Panc1 (cell line): ENCODE results near the gene ATP9A. TPM values are rescaled to one million over a fixed set of nuclear protein-coding genes. Genes with fewer than 3 reads are reported as not detected.

Experiments
- ATAC-seq: fragments of 200-7000 bp; cut with Tn5 transposase; 2 replicates; pipeline ENCODE4 v1.9.1; 2020; ENCODE audit warnings: mild to moderate bottlenecking, moderate library complexity
- BruUV-seq: library from RNA; stranded (reverse); fragments of 400-500 nt; replicated peaks from 2 replicates; lab custom pipeline; 2021; lab: Mats Ljungman, UMichigan
- CTCF ChIA-PET: fragments of 300-600 bp; sonication (Branson Sonifier 250); formaldehyde crosslinking; loops from one replicate; lab custom pipeline; 2022; ENCODE audit warnings: antibody characterized with exemption; lab: Charles Lee
- POLR2A ChIA-PET: fragments of 300-600 bp; sonication (Branson Sonifier 250); formaldehyde crosslinking; loops from one replicate; lab custom pipeline; 2022; ENCODE audit warnings: antibody characterized with exemption; lab: Charles Lee
- DNase-seq: peaks from one replicate; pipeline ENCODE4 v3.0.0-alpha.2; 2010; ENCODE audit warnings: low read depth, low spot score
- H3K27ac ChIP-seq: 2 replicates; pipeline ENCODE4 v1.5.1; 2011; ENCODE audit warnings: mild to moderate bottlenecking, low read length, inconsistent platforms
- H3K27me3 ChIP-seq: fragments of 200-500 bp; sonication (Bioruptor generic); 2 replicates; pipeline ENCODE4 v1.6.0; 2014; ENCODE audit warnings: low read length, inconsistent platforms; ENCODE audit not compliant: control insufficient read depth, insufficient read depth
- H3K36me3 ChIP-seq: fragments of 200-500 bp; sonication (Bioruptor generic); 2 replicates; pipeline ENCODE4 v1.5.1; 2014; ENCODE audit warnings: inconsistent platforms, mild to moderate bottlenecking, low read length, moderate library complexity; ENCODE audit not compliant: control insufficient read depth, insufficient read depth
- H3K4me1 ChIP-seq: 2 replicates; pipeline ENCODE4 v1.5.1; 2011; ENCODE audit warnings: inconsistent platforms, mild to moderate bottlenecking, low read length, moderate library complexity; ENCODE audit not compliant: control insufficient read depth, insufficient read depth
- H3K4me3 ChIP-seq, 2 experiments: 2 replicates each; pipeline ENCODE4 v1.5.1; 2011 to 2012; ENCODE audit warnings: low read depth in 2 of 2, low read length in 2 of 2, mild to moderate bottlenecking in 2 of 2, inconsistent platforms in 1 of 2, moderate library complexity in 1 of 2
- H3K9me3 ChIP-seq: fragments of 200-500 bp; sonication (Bioruptor generic); 2 replicates; pipeline ENCODE4 v1.5.1; 2014; ENCODE audit warnings: low read depth, mild to moderate bottlenecking, inconsistent platforms, low read length, moderate library complexity; ENCODE audit not compliant: control insufficient read depth, insufficient read depth
- CTCF ChIP-seq: fragments of 450-650 bp; IDR thresholded peaks from 2 replicates; pipeline ENCODE4 v1.5.1; 2017; ENCODE audit warnings: mild to moderate bottlenecking
- POLR2AphosphoS5 ChIP-seq: IDR thresholded peaks from 2 replicates; pipeline ENCODE4 v1.6.1; 2012; ENCODE audit warnings: mild to moderate bottlenecking, low read depth, low read length, moderate library complexity
- REST ChIP-seq, 2 experiments: IDR thresholded peaks; 2 replicates each; pipeline ENCODE4 v1.6.1; 2011 to 2012; ENCODE audit warnings: low read depth in 2 of 2, control low read depth in 1 of 2, low read length in 1 of 2, mild to moderate bottlenecking in 1 of 2, moderate library complexity in 1 of 2; ENCODE audit not compliant: insufficient read depth in 1 of 2
- SIN3A ChIP-seq: IDR thresholded peaks from 2 replicates; pipeline ENCODE4 v1.6.1; 2012; ENCODE audit warnings: low read depth, mild to moderate bottlenecking, low read length, moderate library complexity, borderline replicate concordance; ENCODE audit not compliant: insufficient read depth
- TCF7L2 ChIP-seq: IDR thresholded peaks from 2 replicates; pipeline ENCODE4 v1.6.1; 2011; ENCODE audit warnings: mild to moderate bottlenecking, low read depth, low read length, inconsistent platforms
- in situ Hi-C: cut with HindIII; loops from 2 replicates; pipeline ENCODE4 v1.10.0; 2016; ENCODE audit warnings: low sequenced_read_pairs, low pct_unique_long_range_greater_than_20kb
- intact Hi-C: fragments of 100-400 bp; cut with micrococcal nuclease; formaldehyde crosslinking; loops from one replicate; pipeline ENCODE4 v1.10.0; 2022; ENCODE audit not compliant: unreplicated experiment
- total RNA-seq: library from RNA; stranded (reverse); gene quantifications from one replicate; pipeline ENCODE4 v1.2.1, GENCODE V29; 2021; ENCODE audit not compliant: unreplicated experiment

ATP9A gene
- total RNA-seq, 1 experiment from 2014 or later: 8.7 TPM

DNA sequence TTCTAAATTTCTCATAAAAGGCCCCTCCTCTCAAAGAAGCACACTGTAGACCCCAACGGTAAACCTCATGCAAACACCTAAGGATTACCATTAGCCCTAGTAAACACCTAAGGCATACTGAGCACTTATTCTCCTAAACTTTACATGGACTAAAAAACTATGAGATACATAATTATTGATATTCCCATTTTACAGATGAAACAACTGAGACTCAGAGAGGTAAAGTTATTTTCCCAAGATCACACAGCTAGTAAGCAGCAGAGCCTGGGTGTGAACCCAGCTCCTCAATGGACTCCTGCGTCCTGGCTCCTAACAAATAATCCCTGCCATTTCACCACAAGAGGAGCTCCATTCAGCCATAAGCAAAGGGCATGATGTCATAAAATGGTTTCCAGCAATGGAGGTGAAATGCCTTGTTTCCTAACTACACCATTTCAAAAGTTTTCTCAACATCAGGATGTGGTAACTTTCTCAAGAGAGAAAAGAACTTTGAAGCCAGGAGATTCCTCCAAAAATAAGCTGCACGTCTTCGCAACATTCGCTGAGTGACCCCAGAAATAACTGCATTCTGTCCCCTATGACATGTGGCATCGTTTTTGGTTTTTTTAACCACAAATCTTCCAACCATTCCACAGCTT lies 4.1 kb downstream of the ATP9A start:
- ATAC-seq: no peak
- intact Hi-C loops (no loop called here), in situ Hi-C loops (no loop called here)
- H3K36me3 ChIP-seq: no peaks in the 10 kb centered on the region; the same call in 1 of the 2 replicates
- H3K4me3 ChIP-seq: no peak overlapping the region
- no peak for DNase-seq
- H3K27ac ChIP-seq: no peak overlapping the region
- H3K4me1 ChIP-seq: no peaks in the 10 kb centered on the region
- TSS peak; percentile 44 for BruUV-seq
- TF ChIP-seq POLR2AphosphoS5: no peak
- no peak for TF ChIP-seq CTCF
- TF ChIP-seq TCF7L2: no peak
- TF ChIP-seq SIN3A: no peak
- no peak for TF ChIP-seq REST (IDR thresholded peaks at IDR 0.05; ENCODE audit: insufficient read depth in 1 of 2, low read depth in 2 of 2, low read length in 1 of 2)
- H3K27me3 ChIP-seq: no peaks in the 10 kb centered on the region
- H3K9me3 ChIP-seq: no peaks in the 10 kb centered on the region
- CTCF ChIA-PET: no interaction called here
- POLR2A ChIA-PET: interaction anchor here (0.6 to 1.0 kb wide), 3 partner anchors 19 to 97 kb away, joined by 3 to 4 read pairs (median 3); no protein-coding TSS in a partner anchor

DNA sequence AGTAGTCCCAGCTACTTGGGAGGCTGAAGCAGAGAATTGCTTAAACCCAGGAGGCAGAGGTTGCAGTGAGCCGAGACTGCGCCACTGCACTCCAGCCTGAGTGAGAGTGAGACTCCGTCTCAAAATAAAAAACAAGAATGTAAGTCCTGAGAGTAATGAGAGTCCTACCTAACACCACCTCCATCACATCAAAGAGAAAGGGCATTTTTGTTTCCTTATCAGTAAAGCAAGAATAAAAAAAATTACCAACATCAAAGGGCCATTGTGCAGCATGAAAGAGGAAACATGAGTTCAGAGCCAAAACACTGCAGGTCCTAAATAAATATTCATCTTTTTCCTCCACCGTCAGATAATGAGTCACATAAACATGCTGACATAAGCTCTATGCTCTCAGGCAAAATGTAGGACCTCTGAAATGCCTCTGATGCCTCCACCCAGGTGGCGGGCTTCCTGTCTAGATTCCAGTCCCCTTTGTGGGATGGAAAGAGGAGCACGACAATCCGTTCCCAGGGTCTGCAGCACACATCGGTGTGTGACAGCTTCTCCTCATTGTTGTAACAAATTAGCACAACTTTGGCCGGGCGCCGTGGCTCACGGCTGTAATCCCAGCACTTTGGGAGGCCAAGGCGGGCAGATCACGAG lies 7.2 kb downstream of the ATP9A start:
- in situ Hi-C loops: no loop called here
- Histone ChIP-seq H3K27ac (no peak overlapping the region), H3K27me3 (no peaks in the 10 kb centered on the region), H3K4me3 (no peak overlapping the region), H3K4me1 (no peaks in the 10 kb centered on the region), H3K9me3 (no peaks in the 10 kb centered on the region), H3K36me3 (no peaks in the 10 kb centered on the region)
- no peak for DNase-seq
- TF ChIP-seq TCF7L2 (peak; percentile 25; the same call in 1 of the 2 replicates), CTCF (no peak)
- ChIA-PET POLR2A (no interaction called here), CTCF (no interaction called here)
- no TSS peak for BruUV-seq
- no peak for ATAC-seq
- intact Hi-C loops: no loop called here
